GM18526 (cell line): ENCODE results near the gene RBBP8.

ENCODE experiments used
- POLR2A ChIP-seq: IDR thresholded peaks from 3 replicates; pipeline ENCODE4 v1.6.1; 2011; ENCODE audit not compliant: insufficient read length; ENCODE audit errors: extremely low read depth

RBBP8 gene

DNA sequence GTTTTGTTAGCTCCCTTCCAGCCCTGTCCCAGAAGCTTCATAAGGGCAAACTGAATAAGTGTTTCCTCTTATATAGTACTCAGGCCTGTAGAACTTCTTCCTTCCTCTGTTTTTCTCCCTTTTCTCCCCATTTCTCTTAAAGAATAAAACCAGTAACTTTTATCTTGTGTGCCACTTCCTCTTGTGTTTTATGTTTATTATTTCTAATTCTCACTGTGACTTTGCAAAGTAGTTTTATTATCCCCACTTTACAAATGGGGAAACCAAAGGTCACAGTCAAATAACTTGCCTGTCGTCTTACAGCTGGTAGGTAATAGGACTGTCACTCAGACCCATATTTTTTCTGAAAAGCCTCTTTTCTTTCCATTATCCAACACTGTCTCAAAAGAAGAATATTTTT is 42.4 kb downstream of the RBBP8 start:
- no peak for TF ChIP-seq POLR2A

DNA sequence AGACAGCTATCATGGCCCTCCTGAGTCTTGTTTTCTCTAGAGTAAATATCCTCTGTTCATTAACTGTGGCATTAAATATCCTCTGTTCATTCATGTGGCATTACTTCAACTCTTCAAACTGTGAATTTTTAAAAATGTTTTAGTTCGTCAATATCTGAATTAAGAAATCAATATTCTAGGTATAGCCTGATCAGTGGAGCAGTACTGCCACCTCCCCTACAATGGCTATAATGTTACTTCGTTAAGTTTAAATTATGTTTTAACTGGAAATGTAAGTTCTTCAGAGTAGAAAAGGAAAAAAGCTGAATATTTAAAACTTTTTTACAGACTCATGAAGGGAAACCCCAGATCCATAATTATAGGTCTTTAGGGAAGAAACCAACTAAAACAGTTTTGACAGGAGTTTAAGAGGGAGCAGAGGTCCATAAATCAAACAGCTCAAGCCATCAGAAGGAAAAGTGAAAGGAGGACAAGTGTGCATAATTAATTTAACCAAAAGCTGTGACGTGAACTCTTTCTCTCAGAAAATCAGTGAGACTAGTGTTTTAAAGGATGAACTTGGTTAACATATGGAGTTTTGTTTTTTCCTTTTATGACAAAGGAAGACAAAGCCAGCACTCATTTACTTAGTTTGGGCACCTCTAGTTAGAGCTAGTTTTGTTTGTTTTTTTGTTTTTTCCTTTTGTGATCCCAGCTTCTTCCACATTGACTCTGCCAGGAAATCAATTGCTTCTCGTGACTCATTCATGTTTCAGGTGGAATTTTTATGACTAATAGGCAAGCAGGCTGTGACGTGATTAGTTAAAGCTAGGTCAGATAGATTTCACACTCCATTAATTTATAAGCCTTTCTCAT is 44.9 kb downstream of the RBBP8 start:
- TF ChIP-seq POLR2A, result no peak

DNA sequence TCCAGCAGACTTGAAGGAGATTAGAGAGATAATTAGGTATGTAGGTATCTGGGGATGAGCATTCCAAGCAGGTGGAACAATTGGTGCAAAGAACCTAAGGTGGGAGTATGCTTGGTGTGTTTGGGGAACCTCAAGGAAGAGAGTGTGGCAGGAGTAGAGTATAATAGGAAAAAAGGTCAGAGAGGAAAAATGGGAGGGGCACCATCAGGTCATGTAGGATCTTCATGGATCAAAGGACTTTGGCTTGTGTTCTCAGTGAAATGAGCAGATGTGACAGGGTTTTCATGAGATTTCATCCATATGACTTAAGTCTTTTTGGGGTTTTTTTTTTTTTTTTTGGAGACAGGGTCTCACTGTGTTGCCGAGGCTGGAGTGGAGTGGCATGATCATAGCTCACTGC is 47.3 kb downstream of the RBBP8 start:
- no peak for TF ChIP-seq POLR2A

DNA sequence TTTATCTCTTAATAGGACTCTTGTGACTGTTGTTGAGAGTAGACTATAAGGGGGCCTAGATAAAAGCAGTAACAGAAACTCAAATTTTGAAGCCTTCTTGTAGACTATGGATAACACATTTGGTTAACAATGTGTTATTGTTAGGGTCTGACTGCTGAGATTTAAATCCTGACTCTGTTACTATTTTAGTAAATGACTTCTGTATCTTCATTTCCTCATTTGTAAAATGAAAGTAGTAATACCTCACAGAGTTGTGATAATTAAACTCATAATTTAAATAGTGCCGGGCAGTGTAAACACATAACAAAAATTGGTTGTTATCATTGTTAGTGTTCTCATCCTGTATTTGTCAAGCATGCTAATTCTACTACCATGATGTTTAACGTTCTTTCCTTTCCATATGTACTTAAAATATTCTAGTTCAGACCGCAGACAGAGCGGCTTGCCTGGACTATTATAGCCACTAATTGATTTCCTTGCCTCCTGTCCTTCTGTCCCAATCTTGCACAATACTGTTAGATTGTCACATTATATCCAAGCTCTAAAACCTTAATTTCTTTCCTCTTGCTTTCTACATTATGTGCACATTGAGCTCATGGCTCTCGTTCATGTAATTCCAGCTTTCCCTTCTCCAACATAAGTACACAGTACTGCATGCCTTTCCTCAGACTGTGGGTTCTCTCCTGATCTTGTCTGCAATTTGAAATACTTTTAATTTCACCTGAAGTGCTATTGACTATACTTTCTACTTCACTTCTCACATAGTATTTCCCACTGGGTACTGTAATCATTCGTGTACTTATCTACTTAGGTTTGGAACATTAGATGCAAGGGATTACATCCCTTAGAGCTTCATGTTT is 48.4 kb downstream of the RBBP8 start:
- no peak for TF ChIP-seq POLR2A

DNA sequence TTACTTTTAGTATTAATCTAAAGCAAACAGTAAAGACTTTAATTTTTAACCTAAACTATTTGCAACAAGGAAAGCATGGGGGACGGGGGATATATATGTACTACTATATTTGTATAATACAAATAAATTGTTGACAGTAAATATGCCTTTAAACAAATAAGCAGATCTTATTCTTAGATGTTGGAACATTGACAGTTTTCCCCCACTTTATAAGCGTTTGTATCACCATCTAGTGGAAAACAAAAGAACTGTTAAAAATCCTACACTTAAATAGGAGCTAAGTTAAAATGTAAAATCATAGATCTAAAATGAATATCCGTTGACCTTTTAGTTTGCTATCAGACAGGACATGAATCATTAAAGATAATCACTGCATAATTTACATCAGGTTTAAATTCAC is 50.0 kb downstream of the RBBP8 start:
- no peak for TF ChIP-seq POLR2A

DNA sequence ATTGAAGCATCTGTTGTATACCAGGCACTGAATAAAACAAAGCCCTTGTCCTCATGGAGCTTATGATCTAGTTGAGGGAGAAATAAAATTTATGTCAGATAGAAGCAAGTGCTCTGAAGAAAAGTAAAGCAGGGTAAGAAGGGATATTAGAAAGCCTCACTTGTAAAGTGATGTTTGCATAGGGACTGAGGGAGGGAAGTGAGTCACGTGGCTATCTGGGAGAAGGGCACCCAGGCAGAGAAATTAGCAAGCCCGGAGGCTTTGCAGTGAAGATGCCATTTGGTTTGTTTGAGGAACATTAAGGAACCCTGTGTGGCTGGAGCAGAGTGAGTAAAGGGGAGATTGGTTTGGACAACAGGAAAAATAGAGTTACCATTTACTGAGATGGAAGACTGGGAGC is 52.1 kb downstream of the RBBP8 start:
- TF ChIP-seq POLR2A, result no peak

DNA sequence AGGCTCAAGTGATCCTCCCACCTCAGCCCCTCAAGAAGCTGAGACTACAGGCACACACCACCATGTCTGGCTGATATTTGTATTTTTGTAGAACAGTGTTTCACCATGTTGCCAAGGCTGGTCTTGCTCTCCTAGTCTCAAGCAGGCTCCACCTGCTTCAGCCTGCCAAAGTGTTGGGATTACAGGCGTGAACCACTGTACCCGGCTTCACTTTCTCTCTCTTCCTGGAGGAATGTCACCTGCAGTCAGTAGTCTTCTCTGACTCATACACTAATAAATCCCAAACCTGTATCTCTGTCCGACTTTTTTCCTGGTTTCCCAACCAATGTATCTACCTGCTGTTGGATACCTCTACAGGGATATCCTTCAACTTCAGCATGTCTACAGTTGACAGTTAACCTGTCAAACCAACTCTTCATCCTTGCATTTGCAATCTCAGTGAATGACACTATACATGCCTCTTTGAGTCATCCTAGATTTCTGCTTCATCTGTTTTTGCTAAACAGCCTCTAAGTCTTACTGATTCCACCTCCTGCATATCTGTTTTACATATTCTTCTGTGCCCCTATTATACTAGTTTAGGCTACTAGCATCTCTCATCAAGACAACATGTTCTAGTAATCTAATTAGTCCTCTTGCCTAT is 54.5 kb downstream of the RBBP8 start:
- TF ChIP-seq POLR2A, result no peak

DNA sequence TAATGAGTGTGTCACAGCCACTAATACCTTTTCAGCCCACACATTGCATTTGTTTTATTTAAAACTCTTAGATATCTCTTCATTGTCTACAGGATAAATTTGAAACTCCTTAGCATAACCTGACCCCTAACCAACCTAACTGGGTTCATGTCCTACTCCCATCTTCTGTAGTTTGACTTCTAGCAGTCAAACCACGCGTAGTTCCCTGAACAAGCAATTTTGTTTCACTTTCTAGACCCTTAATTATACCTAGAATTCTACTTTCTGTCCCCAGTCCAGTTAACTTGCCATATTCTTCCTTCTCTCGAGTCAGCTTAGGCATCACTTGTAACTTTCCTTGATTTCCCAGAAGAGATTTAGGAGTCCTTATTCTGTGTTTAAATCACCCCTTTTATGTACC is 55.1 kb downstream of the RBBP8 start:
- no peak for TF ChIP-seq POLR2A

DNA sequence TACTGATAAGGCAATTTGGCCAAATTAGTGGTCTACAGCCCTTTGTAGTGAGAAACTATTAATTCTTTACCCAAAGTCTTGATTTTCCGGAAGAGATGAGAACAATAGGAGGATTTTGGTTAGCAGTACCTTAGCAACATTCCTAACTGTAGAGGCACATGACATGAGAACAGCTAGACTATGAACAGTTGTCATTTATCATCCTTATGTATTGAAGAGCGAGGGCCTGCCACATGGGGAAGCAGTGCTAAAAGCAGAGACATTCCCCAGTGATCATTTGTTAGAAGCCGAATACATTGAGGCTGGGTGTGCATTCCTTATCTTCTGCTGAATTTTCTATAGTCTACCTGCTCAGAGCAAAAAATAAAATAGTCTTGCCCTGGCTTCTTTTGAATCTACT is 65.2 kb downstream of the RBBP8 start:
- TF ChIP-seq POLR2A, result no peak

DNA sequence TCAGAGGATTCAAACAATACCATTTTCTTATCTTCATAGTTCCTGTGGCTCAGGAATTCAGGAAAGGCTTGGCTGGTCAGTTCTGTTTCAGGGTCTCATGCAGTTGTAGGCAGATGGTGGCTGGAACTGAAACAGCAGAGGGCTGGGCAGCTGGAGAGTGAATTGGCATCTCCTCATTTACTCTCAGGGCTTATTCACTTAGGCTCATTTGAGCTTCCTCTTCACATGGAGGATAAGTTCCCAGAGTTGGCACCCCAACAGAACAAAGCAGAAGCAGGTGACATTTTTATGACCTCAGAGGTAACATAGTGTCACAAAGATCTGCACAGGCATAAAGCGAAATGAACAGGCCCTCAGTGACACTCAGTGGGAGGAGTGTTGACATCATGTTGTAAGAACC is 66.1 kb downstream of the RBBP8 start:
- no peak for TF ChIP-seq POLR2A

DNA sequence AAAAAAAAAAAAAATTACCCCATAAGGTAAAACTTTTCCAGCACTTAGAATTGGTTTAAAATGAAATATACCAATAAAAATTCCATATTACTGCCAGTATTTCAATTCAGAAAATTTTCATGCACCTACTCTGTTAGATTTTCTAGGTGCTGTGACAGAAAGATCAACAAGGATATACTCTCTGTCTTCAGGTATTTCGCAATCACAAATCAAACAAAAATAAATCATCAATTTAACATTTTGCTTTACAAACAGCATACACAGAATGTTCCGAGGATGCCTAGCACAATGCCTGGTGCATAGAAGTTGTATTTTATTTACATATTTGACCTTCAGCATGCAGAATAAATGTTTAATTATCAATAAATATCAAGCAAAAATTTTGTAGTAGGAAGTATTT is 66.5 kb downstream of the RBBP8 start:
- no peak for TF ChIP-seq POLR2A

DNA sequence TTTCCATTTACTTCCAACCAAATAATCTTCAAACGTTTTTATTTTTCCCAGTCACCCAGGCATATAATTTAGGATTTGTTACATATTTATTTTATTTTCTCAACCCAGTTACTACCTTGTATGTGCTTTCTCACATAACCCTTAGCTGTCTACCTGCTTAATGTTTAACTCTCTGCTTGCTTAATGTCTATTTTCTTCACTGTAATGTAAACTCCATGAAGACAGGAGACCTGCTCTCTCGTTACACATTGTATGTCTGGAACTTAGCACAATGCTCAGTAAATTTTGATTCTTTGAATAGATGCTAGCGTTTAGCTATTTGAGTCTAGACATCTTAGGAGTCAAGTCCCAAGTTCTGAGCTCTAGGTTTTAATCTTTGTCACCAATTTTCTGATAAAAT is 70.2 kb downstream of the RBBP8 start:
- TF ChIP-seq POLR2A, result no peak

DNA sequence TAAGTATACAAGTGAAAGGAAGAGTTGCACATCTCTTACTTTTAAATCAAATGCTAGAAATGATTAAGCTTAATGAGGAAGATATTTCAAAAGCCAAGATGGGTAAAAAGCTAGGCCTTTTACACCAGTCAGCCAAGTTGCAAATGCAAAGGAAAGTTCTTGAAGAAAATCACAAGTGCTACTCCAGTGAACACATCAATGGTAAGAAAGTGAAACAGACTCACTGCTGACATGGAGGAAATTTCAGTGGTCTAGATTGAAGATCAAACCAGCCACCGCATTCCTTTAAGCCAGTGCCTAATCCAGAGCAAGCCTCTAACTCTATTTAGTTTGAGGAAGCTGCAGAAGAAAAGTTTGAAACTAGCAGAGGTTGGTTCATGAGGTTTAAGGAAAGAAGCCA is 79.1 kb downstream of the RBBP8 start:
- no peak for TF ChIP-seq POLR2A

DNA sequence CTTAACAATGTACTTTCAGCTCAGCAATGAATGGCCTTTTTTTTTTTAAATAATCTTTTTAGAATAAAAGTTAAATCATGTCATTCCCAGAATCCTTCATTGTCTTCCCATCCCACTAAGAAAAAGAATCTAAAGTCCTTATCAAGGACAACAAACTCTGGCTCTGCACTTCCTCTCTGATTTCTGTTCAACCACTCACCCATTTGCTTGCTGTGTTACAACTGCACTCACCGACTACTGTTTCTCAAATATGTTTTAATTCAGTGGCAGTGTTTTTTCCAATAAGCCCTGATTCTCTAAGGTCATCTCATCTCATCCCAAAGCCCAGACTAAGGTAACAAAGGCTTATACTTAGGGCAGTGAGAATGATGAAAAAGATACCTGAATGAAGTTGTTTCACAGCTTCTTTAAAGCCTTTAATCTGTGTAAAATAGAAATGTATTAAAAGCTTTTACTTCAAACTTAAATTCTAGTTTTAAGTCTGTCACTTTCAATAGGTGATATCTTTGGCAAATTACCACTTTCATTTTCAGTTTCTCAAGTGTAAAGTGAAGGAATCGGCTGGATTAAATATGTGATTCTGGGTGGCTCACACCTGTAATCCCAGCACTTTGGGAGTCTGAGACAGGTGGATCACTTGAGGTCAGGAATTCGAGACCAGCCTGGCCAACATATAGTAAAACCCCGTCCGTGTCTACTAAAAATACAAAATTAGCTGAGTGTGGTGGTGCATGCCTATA is 87.6 kb downstream of the RBBP8 start:
- TF ChIP-seq POLR2A, result no peak

DNA sequence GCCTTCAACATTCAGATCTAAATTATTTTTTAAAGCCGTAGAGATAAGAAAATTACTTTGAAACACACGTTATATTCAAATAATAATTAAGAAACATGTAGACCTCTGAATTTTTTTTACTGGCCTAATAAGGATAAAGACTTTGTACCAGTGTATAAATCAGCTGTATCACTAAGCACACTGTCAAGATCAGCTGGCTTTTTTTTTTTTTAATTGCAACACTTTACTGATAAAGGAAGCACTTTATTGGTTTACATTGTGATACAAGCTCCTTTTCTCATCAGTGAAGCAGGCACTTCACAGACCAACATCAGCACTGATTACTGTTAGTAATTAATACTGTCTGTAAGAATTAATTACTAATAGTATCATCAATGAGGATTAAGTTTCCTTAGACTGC is 88.5 kb downstream of the RBBP8 start:
- no peak for TF ChIP-seq POLR2A
